Liver (tissue), 9 donors: ENCODE measurements around the gene GINM1. TPM values are rescaled to one million over a fixed set of nuclear protein-coding genes. Genes with fewer than 3 reads are reported as not detected.

Source experiments
- DNase-seq: peaks from one replicate; pipeline ENCODE4 v3.0.0-alpha.2; 2017; ENCODE audit warnings: low spot score
- H3K27ac ChIP-seq, 2 donors: one replicate each; pipeline ENCODE4 v1.7.0; 2013; ENCODE audit warnings: inconsistent platforms in 2 of 2, low read length in 2 of 2, control low read depth in 1 of 2, low read depth in 1 of 2, mild to moderate bottlenecking in 1 of 2
- H3K27me3 ChIP-seq, 4 donors: one replicate each; pipeline versions ENCODE4 v1.6.1 to v1.7.0; 2013; ENCODE audit warnings: low read length in 3 of 4, inconsistent platforms in 1 of 4, mild to moderate bottlenecking in 1 of 4, moderate library complexity in 1 of 4; ENCODE audit not compliant: control insufficient read depth in 4 of 4, insufficient read depth in 4 of 4
- H3K36me3 ChIP-seq, 4 donors: one replicate each; pipeline versions ENCODE4 v1.6.1 to v1.7.0; 2013; ENCODE audit warnings: low read length in 3 of 4, mild to moderate bottlenecking in 3 of 4, low read depth in 1 of 4, moderate library complexity in 1 of 4; ENCODE audit not compliant: control insufficient read depth in 4 of 4, insufficient read depth in 3 of 4
- H3K4me1 ChIP-seq, 4 donors: one replicate each; pipeline versions ENCODE4 v1.6.1 to v1.7.0; 2013; ENCODE audit warnings: low read length in 3 of 4, mild to moderate bottlenecking in 3 of 4, moderate library complexity in 1 of 4; ENCODE audit not compliant: control insufficient read depth in 4 of 4, insufficient read depth in 4 of 4
- H3K4me3 ChIP-seq, 3 donors: one replicate each; pipeline versions ENCODE4 v1.6.1 to v1.7.0; 2013; ENCODE audit warnings: low read length in 3 of 3, control low read depth in 1 of 3, low read depth in 1 of 3, mild to moderate bottlenecking in 1 of 3
- H3K9ac ChIP-seq, 2 donors: one replicate each; pipeline ENCODE4 v1.7.0; 2013; ENCODE audit warnings: low read length in 2 of 2, mild to moderate bottlenecking in 2 of 2, moderate library complexity in 2 of 2, control low read depth in 1 of 2, low read depth in 1 of 2
- H3K9me3 ChIP-seq, 4 donors: one replicate each; pipeline versions ENCODE4 v1.6.1 to v1.7.0; 2013; ENCODE audit warnings: low read length in 3 of 4; ENCODE audit not compliant: control insufficient read depth in 4 of 4
- EGR1 ChIP-seq, 2 donors: IDR thresholded peaks; 2 replicates each; pipeline ENCODE4 v1.6.1; 2016 to 2018; ENCODE audit warnings: antibody characterized with exemption in 2 of 2, low read depth in 2 of 2
- FOXA1 ChIP-seq: IDR thresholded peaks from 2 replicates; pipeline ENCODE4 v1.6.1; 2016; ENCODE audit warnings: antibody characterized with exemption
- FOXA2 ChIP-seq: IDR thresholded peaks from 2 replicates; pipeline ENCODE4 v1.6.1; 2016; ENCODE audit warnings: antibody characterized with exemption
- GABPA ChIP-seq, 2 donors: IDR thresholded peaks in 1 of 2; conservative IDR thresholded peaks in 1 of 2; 2 replicates each; pipeline ENCODE4 v1.6.1; 2016; ENCODE audit warnings: antibody characterized with exemption in 2 of 2, mild to moderate bottlenecking in 1 of 2, moderate library complexity in 1 of 2
- HNF4G ChIP-seq: IDR thresholded peaks from 2 replicates; pipeline ENCODE4 v1.6.1; 2016; ENCODE audit warnings: antibody characterized with exemption
- RXRA ChIP-seq, 2 donors: IDR thresholded peaks; 2 replicates each; pipeline ENCODE4 v1.6.1; 2017 to 2018; ENCODE audit warnings: antibody characterized with exemption in 2 of 2, mild to moderate bottlenecking in 1 of 2
- TAF1 ChIP-seq: conservative IDR thresholded peaks from 2 replicates; pipeline ENCODE4 v1.6.1; 2016; ENCODE audit warnings: antibody characterized with exemption, mild to moderate bottlenecking
- WGBS: extraction: QIAGEN DNeasy Blood & Tissue Kit; methylation state at CpG from one replicate; pipeline ENCODE4 v1.1.7; 2013; 5-methylcytosine and 5-hydroxymethylcytosine counted together
- polyA plus RNA-seq, 2 donors: library from polyadenylated mRNA; stranded (reverse) in 1 of 2; unstranded in 1 of 2; fragments of 200-250 nt in 1 of 2; fragments of >200 nt in 1 of 2; fragmentation: Nextera tagmentation in 1 of 2; extraction: Ambion mirVana in 1 of 2; gene quantifications; one replicate each; pipeline versions ENCODE4 v1.2.1 to v1.2.3, GENCODE V29; 2013 to 2015
- total RNA-seq, 2 donors: library from RNA; depleted of rRNA; stranded (reverse); fragments of >200 nt; gene quantifications; one replicate each; pipeline ENCODE4 v1.2.3, GENCODE V29; 2014
- TF ChIP-seq, protein P1 (sequence below): IDR thresholded peaks from 2 replicates; pipeline ENCODE4 v1.6.1; 2016; ENCODE audit warnings: antibody characterized with exemption
- TF ChIP-seq, protein P2 (sequence below): fragments of 150-350 bp; IDR thresholded peaks from 2 replicates; pipeline ENCODE4 v1.5.1; 2017; ENCODE audit warnings: improper control_type of control experiment, low read depth, low read length; ENCODE audit not compliant: missing input control
- TF ChIP-seq, protein P3 (sequence below): IDR thresholded peaks from 2 replicates; pipeline ENCODE4 v1.6.1; 2016; ENCODE audit warnings: antibody characterized with exemption
- TF ChIP-seq, protein P4 (sequence below): IDR thresholded peaks from 2 replicates; pipeline ENCODE4 v1.6.1; 2016; ENCODE audit warnings: antibody characterized with exemption, mild to moderate bottlenecking
- donor health status: healthy.
- donor health status: healthy.
- donor health status: healthy.
- donor health status: healthy.
- donor health status: healthy.

GINM1 gene
- total and polyA plus RNA-seq, 4 donors: 20.1 to 30.2 (median 21.9) TPM

DNA sequence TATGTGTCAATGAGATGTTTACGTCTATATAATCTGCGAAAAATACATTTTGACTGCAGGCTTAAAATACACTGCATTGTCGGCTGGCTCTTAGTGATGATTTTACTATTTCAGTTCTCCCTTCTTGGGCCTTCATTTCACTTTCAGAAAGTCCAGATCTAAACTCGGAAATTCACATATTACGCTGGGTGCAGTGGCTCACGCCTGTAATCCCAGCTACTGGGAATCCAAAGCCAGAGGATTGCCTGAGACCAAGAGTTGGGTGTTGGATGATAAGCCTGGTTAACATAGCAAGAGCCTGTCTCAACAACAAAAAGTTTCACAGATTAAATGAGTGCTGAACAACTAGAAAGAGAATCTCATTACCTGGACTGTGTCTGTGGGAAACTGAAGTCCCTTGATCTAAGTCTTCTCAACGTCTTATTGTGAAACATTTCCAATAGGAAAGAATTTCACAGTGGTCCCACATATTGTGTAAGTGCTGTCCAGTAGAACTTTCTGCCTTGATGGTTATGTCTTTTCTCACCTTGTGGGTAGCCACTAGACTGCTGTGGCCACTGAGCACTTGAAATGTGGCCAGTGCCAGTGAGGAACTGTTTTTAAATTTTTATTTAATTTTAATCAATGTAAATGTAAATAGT, 1.9 kb downstream of the GINM1 start:
- no peak for TF ChIP-seq RXRA (IDR thresholded peaks at IDR 0.05)
- Histone ChIP-seq H3K27ac (no peak overlapping the region), H3K27me3 (no peaks in the 10 kb centered on the region), H3K9me3 (no peaks in the 10 kb centered on the region), H3K36me3 (no peaks in the 10 kb centered on the region), H3K9ac (no peak overlapping the region), H3K4me1 (peaks cover 2 to 16% (median 10%) of the 10 kb centered on the region in 4 donors), H3K4me3 (no peak overlapping the region)
- no peak for DNase-seq
- 93% methylated on average over 7 of the region's 7 CpGs for WGBS

DNA sequence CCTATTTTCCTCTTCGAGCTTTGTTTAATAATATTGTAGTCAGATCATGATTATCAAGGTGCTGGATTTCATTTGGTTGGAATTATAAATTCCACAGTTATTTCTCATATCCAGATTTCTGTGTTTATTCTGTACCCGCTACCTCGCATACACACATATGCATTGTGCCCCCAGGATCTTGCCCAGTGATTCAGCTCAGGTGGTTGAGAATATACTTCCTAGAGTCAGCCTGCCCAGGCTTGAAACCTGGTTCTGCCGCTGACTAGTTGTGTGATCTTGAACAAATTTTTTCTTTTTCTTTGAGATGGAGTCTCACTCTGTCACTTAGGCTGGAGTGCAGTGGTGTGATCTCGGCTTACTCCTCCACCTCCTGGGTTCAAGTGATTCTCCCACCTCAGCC, 14.7 kb downstream of the GINM1 start:
- H3K9me3 ChIP-seq: no peaks in the 10 kb centered on the region
- DNase-seq: no peak
- TF ChIP-seq RXRA (IDR thresholded peaks at IDR 0.05) (no peak), HNF4G (no peak), GABPA (IDR thresholded peaks at IDR 0.05 in 1 of 2, conservative IDR thresholded peaks at IDR 0.05 in 1 of 2) (no peak), TAF1 (no peak), FOXA1 (no peak), EGR1 (IDR thresholded peaks at IDR 0.05; ENCODE audit: low read depth in 2 of 2) (no peak)
- TF ChIP-seq, protein P1, sequence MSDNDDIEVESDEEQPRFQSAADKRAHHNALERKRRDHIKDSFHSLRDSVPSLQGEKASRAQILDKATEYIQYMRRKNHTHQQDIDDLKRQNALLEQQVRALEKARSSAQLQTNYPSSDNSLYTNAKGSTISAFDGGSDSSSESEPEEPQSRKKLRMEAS: no peak
- TF ChIP-seq, protein P2, sequence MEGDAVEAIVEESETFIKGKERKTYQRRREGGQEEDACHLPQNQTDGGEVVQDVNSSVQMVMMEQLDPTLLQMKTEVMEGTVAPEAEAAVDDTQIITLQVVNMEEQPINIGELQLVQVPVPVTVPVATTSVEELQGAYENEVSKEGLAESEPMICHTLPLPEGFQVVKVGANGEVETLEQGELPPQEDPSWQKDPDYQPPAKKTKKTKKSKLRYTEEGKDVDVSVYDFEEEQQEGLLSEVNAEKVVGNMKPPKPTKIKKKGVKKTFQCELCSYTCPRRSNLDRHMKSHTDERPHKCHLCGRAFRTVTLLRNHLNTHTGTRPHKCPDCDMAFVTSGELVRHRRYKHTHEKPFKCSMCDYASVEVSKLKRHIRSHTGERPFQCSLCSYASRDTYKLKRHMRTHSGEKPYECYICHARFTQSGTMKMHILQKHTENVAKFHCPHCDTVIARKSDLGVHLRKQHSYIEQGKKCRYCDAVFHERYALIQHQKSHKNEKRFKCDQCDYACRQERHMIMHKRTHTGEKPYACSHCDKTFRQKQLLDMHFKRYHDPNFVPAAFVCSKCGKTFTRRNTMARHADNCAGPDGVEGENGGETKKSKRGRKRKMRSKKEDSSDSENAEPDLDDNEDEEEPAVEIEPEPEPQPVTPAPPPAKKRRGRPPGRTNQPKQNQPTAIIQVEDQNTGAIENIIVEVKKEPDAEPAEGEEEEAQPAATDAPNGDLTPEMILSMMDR: no peak
- TF ChIP-seq, protein P3, sequence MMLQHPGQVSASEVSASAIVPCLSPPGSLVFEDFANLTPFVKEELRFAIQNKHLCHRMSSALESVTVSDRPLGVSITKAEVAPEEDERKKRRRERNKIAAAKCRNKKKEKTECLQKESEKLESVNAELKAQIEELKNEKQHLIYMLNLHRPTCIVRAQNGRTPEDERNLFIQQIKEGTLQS: no peak
- TF ChIP-seq, protein P4, sequence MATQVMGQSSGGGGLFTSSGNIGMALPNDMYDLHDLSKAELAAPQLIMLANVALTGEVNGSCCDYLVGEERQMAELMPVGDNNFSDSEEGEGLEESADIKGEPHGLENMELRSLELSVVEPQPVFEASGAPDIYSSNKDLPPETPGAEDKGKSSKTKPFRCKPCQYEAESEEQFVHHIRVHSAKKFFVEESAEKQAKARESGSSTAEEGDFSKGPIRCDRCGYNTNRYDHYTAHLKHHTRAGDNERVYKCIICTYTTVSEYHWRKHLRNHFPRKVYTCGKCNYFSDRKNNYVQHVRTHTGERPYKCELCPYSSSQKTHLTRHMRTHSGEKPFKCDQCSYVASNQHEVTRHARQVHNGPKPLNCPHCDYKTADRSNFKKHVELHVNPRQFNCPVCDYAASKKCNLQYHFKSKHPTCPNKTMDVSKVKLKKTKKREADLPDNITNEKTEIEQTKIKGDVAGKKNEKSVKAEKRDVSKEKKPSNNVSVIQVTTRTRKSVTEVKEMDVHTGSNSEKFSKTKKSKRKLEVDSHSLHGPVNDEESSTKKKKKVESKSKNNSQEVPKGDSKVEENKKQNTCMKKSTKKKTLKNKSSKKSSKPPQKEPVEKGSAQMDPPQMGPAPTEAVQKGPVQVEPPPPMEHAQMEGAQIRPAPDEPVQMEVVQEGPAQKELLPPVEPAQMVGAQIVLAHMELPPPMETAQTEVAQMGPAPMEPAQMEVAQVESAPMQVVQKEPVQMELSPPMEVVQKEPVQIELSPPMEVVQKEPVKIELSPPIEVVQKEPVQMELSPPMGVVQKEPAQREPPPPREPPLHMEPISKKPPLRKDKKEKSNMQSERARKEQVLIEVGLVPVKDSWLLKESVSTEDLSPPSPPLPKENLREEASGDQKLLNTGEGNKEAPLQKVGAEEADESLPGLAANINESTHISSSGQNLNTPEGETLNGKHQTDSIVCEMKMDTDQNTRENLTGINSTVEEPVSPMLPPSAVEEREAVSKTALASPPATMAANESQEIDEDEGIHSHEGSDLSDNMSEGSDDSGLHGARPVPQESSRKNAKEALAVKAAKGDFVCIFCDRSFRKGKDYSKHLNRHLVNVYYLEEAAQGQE: no peak
- 98% methylated on average over 5 of the region's 5 CpGs for WGBS
- no peaks in the 10 kb centered on the region for H3K4me1 ChIP-seq
- H3K27me3 ChIP-seq: no peaks in the 10 kb centered on the region
- H3K9ac ChIP-seq: no peak overlapping the region
- H3K27ac ChIP-seq: no peak overlapping the region
- H3K4me3 ChIP-seq: no peak overlapping the region
- H3K36me3 ChIP-seq: peaks cover 3 to 33% (median 13%) of the 10 kb centered on the region in 4 donors

DNA sequence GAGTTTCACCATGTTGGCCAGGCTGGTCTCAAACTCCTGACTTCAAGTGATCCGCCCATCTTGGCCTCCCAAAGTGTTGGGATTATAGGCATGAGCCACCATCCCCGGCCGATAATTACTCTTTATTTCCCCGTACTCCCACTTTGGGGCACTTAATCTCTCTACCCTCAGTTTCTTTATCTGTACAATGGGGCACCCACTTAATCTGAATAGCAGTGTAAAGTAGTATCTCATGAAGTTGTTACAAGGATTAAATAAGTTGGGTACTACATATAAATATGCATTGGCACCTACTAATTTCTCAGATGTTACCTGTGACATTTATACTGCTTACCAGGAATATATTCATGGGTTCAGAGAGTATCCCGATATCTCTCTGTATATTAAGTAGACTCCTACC, 15.2 kb downstream of the GINM1 start:
- TF ChIP-seq FOXA2: no peak
- 97% methylated on average over 5 of the region's 5 CpGs for WGBS
- H3K36me3 ChIP-seq: peaks cover 5 to 35% (median 14%) of the 10 kb centered on the region in 4 donors

More for the DNA sequence above, 15.2 kb downstream of the GINM1 start:
- H3K4me1 ChIP-seq: no peaks in the 10 kb centered on the region
- no peak for DNase-seq
- no peak overlapping the region for H3K4me3 ChIP-seq
- H3K9me3 ChIP-seq: no peaks in the 10 kb centered on the region
- no peak overlapping the region for H3K9ac ChIP-seq
- H3K27me3 ChIP-seq: no peaks in the 10 kb centered on the region
- H3K27ac ChIP-seq: no peak overlapping the region
